NCI-H345 treated with DMSO at 0.1 percent for 48 hours (cell line): ENCODE data around the gene ZNF454.

Source experiments
- DNase-seq: peaks from one replicate; lab custom pipeline; 2025; ENCODE audit not compliant: unreplicated experiment; lab: John Stamatoyannopoulos, UW

ZNF454 gene

GRCh38 chr5:178940569-178941360, at the start of gene ZNF454:
ZNF454 (plus strand) TSS chr5:178941198; CDS start chr5:178942792, 1,594 bp downstream.
- DNase-seq: no peak

- peak; percentile 47 for DNase-seq
Observed at GRCh38 chr5:178895615-178896571, 45.1 kb upstream of the ZNF454 start, which contains the start of gene ZFP2. ZFP2 (plus strand) TSS chr5:178895913; CDS start chr5:178931314, 35,401 bp downstream.

- DNase-seq: no peak
Observed at GRCh38 chr5:178899289-178899688, 41.7 kb upstream of the ZNF454 start.

DNA sequence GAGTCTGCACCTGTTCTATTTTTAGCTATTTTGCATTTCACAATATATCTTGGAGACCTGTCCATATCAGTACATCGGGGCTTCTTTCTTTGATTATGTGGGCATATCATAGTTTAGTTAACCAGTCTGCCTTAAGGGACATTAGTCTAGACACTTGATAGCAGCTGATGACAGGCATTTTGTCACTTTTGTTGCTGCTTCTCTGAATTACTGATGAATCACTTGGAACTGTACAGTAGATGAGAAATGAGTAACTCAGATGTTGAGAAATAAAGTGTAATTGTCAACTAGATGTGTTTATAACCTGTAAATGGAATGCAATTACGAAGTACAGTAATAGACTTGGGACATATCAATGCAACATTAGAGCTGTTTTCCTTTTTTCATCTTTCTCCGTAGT, 38.1 kb upstream of the ZNF454 start:
- DNase-seq: no peak

GRCh38 chr5:178931846-178932760, 8.9 kb upstream of the ZNF454 start:
- no peak for DNase-seq

DNA sequence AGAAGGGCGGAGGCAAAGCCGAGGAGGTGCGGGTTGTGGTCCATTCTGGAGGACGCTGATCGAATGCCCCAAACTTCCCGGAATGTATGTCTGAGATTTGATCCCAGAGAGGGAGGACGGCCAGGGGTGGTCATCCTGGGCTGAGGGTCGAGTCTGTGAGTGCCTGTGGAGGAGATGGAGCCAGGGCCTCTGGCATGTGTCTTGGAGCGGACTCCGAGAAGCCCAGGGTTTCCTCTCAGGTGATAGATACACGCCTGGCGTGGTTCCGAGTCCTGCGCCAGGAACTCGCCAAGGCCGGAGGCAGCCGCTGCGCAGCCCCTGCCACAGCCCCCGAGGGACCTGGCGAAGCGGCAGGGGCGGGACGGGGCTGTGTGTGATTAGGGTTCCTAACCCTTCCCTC, 363 bp downstream of the ZNF454 start:
- DNase-seq: no peak

- DNase-seq: no peak
Observed at GRCh38 chr5:178965465-178966055, 24.6 kb downstream of the ZNF454 start.

DNA sequence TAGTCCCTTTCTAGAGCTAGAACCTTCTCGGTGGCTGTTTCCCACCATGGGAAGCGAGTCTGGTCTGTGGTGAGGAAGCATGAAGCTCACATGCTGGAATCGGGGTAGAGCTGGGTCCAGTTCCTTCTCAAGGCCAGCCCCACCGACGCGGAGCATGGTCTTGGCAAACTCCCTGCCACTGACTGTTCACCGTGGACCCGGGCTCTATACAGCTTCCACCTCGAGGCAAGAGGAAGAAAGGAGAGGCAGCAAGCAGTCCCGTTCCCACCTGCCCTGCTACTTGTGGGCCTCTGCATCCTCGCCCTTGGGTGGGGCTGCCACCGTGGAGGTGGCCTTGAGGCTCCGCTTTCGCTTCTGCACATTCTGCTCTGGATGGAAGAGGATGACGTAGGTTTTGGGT, 40.4 kb downstream of the ZNF454 start:
- no peak for DNase-seq

DNA sequence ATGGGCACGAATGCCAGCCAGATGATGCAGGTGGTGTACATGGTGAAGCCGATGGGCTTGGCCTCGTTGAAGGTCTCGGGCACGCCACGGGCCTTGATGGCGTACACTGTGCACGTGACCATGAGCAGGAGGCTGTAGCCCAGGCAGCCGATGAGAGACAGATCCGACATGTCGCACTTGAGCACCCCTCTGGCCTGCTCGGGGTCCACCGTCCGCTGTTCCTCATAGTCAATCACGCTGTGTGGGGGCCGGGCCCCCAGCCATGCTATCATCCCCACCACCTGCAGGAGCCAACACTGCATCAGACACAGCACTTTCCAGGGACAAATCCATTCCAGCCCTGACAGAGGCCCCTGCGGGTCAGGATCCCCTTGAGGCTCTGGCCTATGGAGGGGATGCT, 41.9 kb downstream of the ZNF454 start:
- DNase-seq: no peak

DNA sequence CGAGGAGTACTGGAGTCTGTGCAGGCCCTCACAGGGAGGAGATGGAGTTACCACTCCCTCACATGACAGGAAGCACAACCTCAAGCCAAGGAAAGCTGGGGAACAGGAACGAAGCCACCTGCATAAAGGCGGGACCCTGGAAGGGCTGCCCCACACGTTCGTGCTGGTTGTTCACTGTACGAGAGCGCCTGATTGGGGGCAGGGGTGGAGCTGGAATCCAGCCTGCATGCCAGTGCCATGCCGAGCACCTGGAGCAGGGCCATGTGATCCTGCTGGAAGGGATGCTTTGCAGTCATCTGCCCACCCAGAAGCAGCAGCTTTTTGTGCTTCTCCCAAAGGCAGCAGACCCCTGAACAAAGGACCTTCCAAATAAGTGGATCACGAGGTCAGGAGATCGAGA, 42.7 kb downstream of the ZNF454 start:
- no peak for DNase-seq

DNA sequence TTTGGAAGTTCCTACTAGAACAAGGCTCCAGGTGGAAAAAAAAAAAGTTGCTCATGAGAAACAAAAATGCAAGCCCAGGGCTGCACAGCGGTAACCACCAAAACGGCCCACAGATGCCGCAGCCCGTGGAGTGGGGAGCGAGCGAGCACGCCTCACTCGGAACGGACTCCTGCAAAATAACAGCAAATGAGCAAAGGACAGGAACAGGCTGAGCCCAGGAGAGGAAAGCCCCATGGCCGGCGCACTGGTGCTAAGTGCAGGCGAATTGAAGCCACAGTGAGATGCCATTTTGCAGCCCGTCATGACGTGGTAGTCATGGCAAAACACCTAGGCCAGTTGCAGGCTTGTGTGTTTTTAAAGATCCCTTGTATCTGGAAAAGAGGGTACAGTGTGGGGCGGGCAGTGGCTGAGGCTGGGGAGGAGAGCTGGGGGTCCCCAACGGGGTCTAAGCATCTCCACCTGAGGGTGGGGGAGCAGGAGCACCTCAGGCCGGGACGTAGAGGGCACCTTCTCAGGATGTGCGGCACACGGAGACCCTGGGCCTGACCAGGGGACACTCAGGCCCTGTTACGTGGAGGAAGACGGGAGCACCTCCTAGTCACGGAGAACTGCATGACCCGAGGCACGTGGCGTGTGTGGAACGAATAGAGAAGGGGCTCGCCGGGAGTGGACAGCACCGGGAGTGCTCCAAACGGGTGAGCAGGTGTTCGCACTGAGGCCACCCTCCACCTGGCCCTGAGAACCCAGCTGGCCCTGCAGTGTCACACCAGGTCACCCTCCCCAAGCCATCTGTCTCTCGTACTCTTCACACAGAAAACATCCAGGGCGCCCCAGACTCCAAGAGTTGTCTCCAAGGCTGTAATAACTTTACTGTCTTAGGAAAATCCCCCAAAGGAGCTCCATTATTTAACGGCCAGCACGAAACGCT, 43.4 kb downstream of the ZNF454 start:
- DNase-seq: no peak

GRCh38 chr5:178986326-178986960, 45.4 kb downstream of the ZNF454 start:
- no peak for DNase-seq

DNA sequence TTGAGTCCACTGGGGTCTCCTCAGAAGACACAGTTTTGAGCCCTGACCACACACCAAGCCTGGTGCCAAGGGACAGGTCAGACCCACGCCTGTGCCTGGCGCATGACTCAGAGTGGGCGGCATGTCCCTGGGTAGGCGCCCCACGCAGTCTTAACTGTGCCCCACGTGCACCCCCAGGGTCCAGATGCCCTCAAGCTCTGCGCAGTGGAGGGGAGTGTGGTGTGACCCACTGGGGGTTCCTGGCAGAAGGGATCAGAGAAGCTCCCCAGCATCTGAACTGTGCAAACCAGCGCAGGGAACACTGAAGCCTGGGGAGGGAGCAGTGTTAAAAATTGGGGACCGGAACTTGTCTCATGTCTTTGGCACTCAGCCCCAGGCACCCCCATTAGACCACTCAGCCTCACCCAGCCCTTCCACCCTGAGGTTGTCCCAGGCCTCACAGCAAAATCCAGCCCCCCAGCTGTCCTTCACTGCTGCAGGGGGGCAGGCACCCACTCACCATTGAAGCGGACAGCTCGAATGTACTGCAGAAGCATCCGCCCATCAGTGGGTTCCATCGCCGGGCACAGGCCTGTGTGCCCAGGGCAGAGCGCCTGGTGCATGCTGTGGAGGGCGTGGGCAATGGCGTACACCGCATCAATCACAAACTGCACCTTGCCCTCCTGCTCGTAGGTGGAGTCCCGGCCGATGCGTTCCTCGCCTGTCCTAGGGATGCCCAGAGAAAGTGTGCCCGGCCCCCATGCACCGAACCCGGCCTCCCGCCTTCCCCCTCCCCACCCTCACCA, 47.6 kb downstream of the ZNF454 start:
- no peak for DNase-seq

- no peak for DNase-seq
Observed at GRCh38 chr5:178989311-178989710, 48.3 kb downstream of the ZNF454 start.

GRCh38 chr5:178990491-178990890, 49.5 kb downstream of the ZNF454 start:
- DNase-seq: no peak

DNA sequence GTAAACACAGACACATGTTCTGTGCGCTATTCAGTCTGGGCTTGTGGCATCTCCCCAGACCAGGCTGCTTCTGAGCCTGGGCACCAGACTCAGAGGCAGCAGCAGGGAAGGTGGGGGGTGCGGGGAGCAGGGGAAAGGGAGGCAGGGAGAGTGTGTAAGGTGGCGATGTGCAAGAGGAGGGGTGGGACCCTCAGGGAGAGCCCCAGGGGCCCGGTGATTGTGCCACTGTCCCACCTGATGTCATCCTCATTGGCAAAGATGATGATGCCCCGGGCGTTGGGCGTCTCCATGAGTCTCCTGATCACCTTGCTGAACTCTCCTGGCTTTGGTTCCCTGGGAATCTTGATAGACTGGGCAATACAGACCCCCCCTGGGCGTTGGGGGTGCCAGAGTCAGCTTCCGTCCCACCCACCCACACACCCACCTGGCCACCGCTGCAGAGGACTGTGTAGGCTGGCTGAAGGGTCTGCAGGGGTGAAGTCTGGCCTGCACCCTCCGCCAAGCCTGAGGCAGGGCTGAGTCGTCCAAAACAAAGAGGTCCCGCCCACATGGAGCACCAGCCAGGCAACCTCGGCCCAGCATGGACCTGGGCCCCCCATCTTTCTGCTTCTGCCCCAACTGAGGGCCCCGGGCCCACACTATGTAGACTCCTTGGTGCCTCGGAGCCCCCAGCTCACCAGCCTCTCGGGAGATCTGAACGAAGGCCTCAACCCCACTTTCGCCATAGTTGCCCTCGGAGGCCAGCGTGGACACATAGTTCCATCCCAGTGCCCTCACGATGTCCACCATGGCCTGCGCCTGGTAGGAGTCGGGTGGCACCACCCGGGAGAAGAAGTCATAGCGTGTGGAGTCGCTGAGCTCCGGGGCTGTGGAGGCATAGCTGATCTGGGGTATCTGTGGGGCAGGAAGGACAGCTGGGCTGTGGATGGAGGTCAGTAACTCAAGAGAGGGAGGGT, 50.5 kb downstream of the ZNF454 start:
- DNase-seq: no peak

DNA sequence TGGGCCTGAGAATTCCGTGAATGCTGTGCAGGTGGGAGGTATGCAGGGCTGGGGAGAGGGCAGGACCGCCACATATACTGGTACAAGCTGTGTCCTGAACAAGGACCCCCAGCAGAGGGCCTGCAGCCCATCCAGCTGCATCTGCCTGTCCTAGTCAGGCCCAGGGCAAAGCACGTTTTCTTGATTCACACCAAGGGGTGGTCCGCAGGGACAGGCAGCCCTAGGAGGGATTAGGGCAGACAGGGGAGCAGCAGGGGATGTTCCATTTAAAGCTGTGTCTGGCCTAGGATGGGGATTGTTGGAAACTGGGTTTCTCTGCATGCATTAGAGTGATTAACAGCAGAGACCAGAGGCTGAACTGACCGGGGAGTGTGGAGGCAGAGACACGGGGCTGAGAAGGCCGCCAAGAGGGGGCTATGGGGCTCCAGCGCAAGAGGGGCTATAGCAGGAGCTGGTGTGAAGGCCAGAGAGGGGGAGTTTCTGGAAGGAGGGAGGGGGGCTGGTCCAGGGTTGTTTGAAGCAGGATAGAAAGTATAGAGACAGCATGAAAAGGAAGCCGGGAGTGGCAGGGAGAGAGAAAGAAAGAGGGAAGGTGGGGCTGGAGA, 51.4 kb downstream of the ZNF454 start:
- no peak for DNase-seq
